HG03469 (cell line): Measurements from ENCODE around the gene BRINP3.
A peak's percentile ranks its signal among the peaks of the same experiment; 100 is the strongest.

Experiments used
- ATAC-seq: cut with Tn5 transposase; IDR thresholded peaks from one replicate; pipeline ENCODE4 v1.9.1; 2021; ENCODE audit warnings: mild to moderate bottlenecking, moderate library complexity, moderate number of reproducible peaks; ENCODE audit not compliant: unreplicated experiment

Gene BRINP3

GRCh38 chr1:190453550-190453949 is 24.1 kb downstream of the BRINP3 start:
- no peak for ATAC-seq

GRCh38 chr1:190452272-190452848 is 25.3 kb downstream of the BRINP3 start:
- no peak for ATAC-seq

- no peak for ATAC-seq
Observed at GRCh38 chr1:190444464-190444863, 33.2 kb downstream of the BRINP3 start.

- no peak for ATAC-seq
Observed at GRCh38 chr1:190439447-190439846, 38.2 kb downstream of the BRINP3 start.

GRCh38 chr1:190436615-190437014 is 41.0 kb downstream of the BRINP3 start:
- no peak for ATAC-seq

GRCh38 chr1:190429932-190430331 is 47.7 kb downstream of the BRINP3 start:
- ATAC-seq, result no peak

GRCh38 chr1:190429141-190429540 is 48.5 kb downstream of the BRINP3 start:
- no peak for ATAC-seq

- ATAC-seq, result no peak
Observed at GRCh38 chr1:190416239-190416638, 61.4 kb downstream of the BRINP3 start.

- no peak for ATAC-seq
Observed at GRCh38 chr1:190413142-190413541, 64.5 kb downstream of the BRINP3 start.

- ATAC-seq, result no peak
Observed at GRCh38 chr1:190403402-190403801, 74.3 kb downstream of the BRINP3 start.

GRCh38 chr1:190399233-190399632 is 78.4 kb downstream of the BRINP3 start:
- no peak for ATAC-seq

GRCh38 chr1:190391582-190391981 is 86.1 kb downstream of the BRINP3 start:
- no peak for ATAC-seq

- no peak for ATAC-seq
Observed at GRCh38 chr1:190377991-190378390, 99.7 kb downstream of the BRINP3 start.

- peak; percentile 39 for ATAC-seq
Observed at GRCh38 chr1:190377294-190377693, 100.4 kb downstream of the BRINP3 start.

GRCh38 chr1:190376044-190376443 is 101.6 kb downstream of the BRINP3 start:
- no peak for ATAC-seq

- ATAC-seq, result peak; percentile 52
Observed at GRCh38 chr1:190373705-190374336, 103.8 kb downstream of the BRINP3 start.

- ATAC-seq, result no peak
Observed at GRCh38 chr1:190367200-190367599, 110.5 kb downstream of the BRINP3 start.

- no peak for ATAC-seq
Observed at GRCh38 chr1:190365283-190365682, 112.4 kb downstream of the BRINP3 start.

- no peak for ATAC-seq
Observed at GRCh38 chr1:190353538-190354101, 124.0 kb downstream of the BRINP3 start.

- no peak for ATAC-seq
Observed at GRCh38 chr1:190344454-190344853, 133.2 kb downstream of the BRINP3 start.

- no peak for ATAC-seq
Observed at GRCh38 chr1:190338829-190339228, 138.8 kb downstream of the BRINP3 start.

- no peak for ATAC-seq
Observed at GRCh38 chr1:190328871-190329270, 148.8 kb downstream of the BRINP3 start.

- ATAC-seq, result no peak
Observed at GRCh38 chr1:190328361-190328760, 149.3 kb downstream of the BRINP3 start.
